GM12875 (cell line): ENCODE data around the gene GRIP1.

ENCODE experiments used
- H3K4me3 ChIP-seq: one replicate; pipeline ENCODE4 v1.5.1; 2011; ENCODE audit warnings: low read depth, low read length, control low read depth
- TF ChIP-seq, protein P1 (sequence below): IDR thresholded peaks from 2 replicates; pipeline ENCODE4 v1.5.1; 2011; ENCODE audit warnings: low read depth, mild to moderate bottlenecking, control low read depth, inconsistent platforms, low read length, moderate library complexity, borderline replicate concordance; ENCODE audit not compliant: insufficient read depth

GRIP1 gene

DNA sequence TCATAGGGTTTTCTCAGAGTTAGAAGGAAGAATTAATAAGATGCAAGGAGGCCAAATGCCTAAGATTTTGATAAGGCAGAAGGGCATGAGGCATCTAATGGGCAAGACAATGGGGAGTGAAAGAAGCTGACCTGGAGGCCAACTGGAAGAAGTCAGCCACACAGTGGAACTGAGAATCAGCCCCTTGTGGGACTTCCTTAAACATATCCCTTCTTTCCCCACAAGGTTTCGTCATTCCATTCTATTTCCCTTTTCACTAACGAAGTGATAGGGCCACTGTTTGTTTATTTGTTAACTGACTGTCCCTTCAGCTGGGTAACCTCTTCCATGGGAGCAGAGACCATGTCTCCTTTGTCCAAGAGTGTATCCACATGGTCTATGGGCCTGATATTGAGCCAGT is 290.4 kb downstream of the GRIP1 start:
- no peak overlapping the region for H3K4me3 ChIP-seq
- TF ChIP-seq, protein P1, sequence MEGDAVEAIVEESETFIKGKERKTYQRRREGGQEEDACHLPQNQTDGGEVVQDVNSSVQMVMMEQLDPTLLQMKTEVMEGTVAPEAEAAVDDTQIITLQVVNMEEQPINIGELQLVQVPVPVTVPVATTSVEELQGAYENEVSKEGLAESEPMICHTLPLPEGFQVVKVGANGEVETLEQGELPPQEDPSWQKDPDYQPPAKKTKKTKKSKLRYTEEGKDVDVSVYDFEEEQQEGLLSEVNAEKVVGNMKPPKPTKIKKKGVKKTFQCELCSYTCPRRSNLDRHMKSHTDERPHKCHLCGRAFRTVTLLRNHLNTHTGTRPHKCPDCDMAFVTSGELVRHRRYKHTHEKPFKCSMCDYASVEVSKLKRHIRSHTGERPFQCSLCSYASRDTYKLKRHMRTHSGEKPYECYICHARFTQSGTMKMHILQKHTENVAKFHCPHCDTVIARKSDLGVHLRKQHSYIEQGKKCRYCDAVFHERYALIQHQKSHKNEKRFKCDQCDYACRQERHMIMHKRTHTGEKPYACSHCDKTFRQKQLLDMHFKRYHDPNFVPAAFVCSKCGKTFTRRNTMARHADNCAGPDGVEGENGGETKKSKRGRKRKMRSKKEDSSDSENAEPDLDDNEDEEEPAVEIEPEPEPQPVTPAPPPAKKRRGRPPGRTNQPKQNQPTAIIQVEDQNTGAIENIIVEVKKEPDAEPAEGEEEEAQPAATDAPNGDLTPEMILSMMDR = no peak

DNA sequence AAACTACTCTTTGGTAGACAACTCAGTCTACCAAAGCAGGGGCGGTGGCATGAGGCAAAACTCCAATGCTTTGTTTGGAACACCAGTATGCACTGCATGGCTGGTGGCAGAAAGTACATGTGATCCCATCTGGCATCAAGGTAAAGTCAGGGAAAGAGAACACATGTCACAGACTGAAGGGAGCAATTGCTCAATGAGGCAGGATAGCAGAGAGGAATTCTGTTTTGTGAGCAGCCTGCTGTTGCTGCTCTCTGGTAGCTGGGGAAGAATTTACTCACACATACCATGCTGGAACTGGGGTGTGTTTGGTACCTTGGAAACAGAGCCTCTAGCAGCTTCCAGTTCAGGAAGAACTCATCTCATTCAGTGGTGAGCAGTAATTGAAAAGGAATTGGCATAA is 291.8 kb downstream of the GRIP1 start:
- no peak overlapping the region for H3K4me3 ChIP-seq
- TF ChIP-seq, protein P1 = no peak

DNA sequence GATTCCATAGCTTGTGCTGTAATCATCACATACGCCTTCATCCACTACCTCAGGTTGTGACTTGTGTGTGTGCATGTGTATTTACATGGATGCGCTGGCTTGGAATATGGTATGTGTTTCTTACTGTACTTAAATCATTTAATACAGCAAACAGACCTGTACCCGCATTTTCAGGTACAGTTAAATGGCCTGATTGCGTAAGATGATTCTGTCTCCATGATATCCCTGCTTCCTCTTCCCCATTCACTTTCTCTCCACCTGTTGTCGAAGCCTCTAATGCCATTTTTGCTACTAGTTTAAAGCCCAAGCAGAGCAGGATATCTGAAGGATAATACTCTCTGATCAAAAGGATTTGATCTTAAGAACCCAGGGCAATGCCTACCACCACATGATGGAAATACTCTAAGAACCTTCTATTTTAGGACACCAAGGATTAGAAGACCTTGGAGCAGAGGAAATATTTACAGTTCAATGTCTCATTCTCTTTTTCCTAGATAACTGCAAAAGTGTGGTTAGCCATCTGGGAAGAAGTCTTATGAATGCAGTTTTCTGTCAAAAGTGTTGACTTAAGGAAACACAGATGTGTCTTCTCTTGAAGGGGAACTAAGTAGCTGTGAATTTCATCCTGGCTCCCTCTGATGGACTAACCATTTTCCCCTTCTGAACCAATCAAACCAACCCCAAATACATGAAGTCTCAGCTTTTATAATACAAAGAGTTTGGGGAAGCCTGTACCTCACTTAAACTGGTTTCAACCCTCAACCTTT is 297.9 kb downstream of the GRIP1 start:
- H3K4me3 ChIP-seq = no peak overlapping the region
- TF ChIP-seq, protein P1 = no peak

DNA sequence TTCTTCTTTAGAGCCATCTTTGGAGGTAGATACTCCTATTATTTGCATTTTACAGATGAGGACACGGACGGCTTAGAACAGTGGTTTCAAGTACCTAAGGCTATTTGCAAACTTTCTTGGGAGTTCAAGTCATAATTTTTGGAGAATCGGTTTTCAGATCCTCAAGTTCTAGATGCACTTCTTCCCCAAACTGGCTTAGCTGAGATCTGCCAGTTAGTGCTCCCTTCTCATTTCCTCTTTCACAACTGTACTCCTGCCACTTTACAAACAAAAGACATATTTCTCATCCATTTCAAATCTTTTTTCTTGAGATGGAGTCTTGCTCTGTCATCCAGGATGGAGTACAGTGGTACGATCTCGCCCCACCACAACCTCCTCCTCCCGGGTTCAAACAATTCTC is 299.3 kb downstream of the GRIP1 start:
- TF ChIP-seq, protein P1 = no peak
- H3K4me3 ChIP-seq = no peak overlapping the region

DNA sequence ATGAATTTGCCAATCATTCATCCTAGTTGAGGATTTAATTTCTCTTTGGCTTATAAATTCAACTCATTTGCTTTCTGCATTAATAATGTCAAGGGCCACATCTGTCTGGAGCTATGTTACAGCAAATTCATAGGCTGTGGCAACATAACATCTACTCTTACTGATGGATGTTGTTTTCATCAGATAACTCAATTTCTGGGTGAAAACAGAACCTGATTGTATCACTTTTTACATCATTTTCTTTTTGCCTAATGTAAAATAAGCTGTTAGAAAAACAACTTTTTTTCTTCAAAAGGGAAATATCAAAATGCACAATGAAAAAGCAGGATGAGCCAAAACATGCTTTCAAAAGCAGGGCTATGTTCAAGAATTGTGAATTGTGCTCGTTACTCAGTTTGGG is 303.3 kb downstream of the GRIP1 start:
- H3K4me3 ChIP-seq = no peak overlapping the region
- TF ChIP-seq, protein P1 = no peak

DNA sequence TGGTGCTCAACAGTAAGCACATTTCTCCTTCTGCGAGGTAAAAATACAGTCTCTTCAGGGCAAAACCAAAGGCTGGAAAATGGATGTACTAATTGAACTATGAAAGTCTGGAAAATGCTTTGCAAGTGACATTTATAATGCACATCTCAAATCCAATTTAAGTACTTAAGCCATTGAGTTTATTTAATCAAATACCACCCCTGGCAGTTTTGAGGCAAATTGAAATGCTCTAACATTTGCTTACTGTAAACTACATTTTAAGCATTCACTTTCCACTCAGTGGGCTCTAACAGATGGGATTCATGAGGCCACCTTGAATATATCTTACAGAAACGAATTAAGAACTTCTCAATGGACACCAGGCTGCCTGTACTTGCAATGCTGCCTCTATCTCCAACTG is 306.9 kb downstream of the GRIP1 start:
- no peak overlapping the region for H3K4me3 ChIP-seq
- TF ChIP-seq, protein P1 = no peak

DNA sequence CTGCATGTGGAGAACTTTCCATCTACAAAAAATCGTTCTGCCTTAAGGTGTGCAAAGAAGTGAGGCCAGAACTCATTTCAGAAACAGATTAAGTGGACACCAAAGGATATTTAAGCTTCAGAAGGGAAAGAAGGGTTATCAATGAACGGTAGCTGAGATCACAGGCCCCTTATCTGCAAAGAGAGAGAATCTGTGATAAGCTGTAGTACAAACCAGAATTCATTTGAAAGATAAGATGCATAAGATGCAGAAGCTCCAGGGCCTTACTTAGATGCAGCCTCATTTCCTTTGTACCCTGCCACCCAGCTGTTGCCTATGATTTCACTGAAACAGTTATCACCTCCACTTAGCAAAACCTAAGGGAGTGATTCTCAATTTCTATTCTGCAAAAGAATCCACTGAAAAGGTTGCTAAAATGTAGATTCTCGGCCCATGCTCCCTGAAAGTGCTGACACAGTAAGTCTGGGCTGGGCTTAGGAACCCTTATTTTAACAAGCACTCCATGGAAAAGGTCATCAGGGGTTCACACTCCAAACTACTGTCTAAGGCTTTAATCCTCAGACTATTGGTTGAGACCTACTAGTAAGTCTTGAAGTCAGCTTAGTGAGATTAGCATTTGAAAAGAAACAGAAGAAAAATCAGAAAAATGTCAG is 311.7 kb downstream of the GRIP1 start:
- H3K4me3 ChIP-seq = no peak overlapping the region
- TF ChIP-seq, protein P1 = no peak
